Choroid plexus epithelial cell (primary cell): Measurements from ENCODE around the gene CFAP410.

Experiments used
- DNase-seq: peaks from one replicate; pipeline ENCODE4 v3.0.0-alpha.2; 2010; ENCODE audit warnings: low read depth
- H3K4me3 ChIP-seq: 2 replicates; pipeline ENCODE4 v1.5.1; 2011; ENCODE audit warnings: low read depth, mild to moderate bottlenecking, control low read depth, low read length, moderate library complexity
- TF ChIP-seq, protein P1 (sequence below): conservative IDR thresholded peaks from 2 replicates; pipeline ENCODE4 v1.5.1; 2011; ENCODE audit warnings: low read depth, mild to moderate bottlenecking, control low read depth, inconsistent platforms, low read length, moderate library complexity

CFAP410 gene

GRCh38 chr21:44319407-44320065, 19.7 kb downstream of the CFAP410 start:
- TF ChIP-seq, protein P1, sequence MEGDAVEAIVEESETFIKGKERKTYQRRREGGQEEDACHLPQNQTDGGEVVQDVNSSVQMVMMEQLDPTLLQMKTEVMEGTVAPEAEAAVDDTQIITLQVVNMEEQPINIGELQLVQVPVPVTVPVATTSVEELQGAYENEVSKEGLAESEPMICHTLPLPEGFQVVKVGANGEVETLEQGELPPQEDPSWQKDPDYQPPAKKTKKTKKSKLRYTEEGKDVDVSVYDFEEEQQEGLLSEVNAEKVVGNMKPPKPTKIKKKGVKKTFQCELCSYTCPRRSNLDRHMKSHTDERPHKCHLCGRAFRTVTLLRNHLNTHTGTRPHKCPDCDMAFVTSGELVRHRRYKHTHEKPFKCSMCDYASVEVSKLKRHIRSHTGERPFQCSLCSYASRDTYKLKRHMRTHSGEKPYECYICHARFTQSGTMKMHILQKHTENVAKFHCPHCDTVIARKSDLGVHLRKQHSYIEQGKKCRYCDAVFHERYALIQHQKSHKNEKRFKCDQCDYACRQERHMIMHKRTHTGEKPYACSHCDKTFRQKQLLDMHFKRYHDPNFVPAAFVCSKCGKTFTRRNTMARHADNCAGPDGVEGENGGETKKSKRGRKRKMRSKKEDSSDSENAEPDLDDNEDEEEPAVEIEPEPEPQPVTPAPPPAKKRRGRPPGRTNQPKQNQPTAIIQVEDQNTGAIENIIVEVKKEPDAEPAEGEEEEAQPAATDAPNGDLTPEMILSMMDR = no peak
- H3K4me3 ChIP-seq = no peak overlapping the region
- no peak for DNase-seq

DNA sequence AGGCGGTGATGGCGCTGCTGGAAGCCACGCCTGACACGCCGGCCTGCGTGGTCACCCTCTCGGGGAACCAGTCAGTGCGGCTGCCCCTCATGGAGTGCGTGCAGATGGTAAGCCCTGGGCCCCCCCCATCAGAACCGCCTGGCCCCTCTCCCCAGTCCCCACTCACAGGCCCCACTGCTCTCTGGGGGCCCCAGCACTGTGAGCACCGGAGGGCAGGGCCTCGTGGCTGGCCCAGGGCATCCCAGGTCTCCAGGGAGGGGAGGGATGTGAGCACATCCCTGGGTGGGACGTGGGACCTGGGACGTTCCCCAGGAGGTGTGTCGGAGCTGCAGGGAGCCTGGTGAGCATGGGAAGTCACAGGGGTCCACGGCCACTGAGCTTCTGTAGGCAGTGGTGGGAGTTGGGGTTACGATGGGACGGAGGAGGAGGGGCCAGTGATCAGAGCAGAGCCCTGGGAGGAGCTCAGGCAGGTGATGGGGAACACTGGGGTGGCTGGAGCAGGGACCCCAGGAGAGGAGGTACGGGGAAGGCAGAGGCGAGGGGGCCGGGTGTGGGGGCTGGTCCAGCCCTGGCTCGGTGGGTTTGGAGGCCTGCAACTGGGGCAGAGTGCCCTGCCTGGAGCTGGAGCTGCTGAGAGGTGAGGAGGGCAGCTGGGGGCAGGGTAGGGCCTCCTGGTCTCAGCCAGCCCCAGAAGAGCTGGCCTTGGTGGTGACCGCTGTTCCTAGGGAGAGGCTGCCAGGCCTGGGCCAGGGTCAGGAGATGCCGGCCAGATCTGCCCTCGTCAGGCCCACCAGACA, 20.5 kb downstream of the CFAP410 start:
- TF ChIP-seq, protein P1 = no peak
- H3K4me3 ChIP-seq = no peak overlapping the region
- no peak for DNase-seq

DNA sequence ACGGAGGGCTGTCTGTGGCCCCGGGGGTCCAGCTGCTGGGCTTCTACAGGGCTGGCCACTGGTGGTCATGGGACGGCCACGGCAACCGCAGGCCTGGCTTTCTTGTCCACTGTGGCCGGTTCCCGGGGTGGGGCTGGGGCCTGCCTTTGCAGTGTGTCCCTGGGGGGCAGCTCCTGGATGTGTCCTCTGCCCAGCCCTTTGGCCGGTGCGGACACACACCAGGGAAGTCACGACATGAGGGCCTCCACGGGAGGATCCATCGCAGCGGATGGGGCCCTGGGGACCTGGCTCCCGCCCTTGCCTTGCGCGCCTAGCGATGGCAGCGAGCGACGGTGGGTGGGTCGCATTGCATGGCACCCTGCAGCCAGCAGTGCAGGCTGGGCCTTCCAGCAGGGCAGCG, 21.3 kb downstream of the CFAP410 start:
- TF ChIP-seq, protein P1 = no peak
- no peak for DNase-seq
- H3K4me3 ChIP-seq = no peak overlapping the region

DNA sequence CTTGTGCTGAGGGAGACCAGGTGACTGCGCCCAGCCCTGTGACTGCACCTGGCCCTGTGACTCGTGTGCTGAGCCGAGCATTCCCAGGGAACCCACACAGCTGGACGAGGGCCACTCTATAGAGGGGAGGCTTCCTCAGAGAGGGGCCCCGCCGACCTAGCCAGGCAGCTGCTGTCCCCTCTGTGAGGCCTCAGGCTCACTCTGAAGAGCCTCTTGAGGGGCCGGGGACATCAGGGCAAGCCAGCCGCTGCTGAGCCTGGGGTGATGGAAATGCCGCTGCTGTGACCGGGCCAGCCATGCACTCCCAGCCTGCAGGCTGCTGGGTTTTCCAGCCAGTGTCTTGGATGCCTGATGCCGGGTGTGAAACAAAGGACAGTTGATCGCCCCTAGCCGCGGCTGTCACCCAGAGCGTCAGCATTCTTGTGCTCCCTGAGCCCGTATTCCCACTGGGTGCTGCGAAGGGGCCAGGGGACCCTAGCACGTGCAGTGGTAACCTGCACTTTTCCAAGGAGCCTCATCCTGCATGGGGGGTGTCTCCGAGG, 21.9 kb downstream of the CFAP410 start:
- no peak for DNase-seq
- no peak overlapping the region for H3K4me3 ChIP-seq
- TF ChIP-seq, protein P1 = no peak

DNA sequence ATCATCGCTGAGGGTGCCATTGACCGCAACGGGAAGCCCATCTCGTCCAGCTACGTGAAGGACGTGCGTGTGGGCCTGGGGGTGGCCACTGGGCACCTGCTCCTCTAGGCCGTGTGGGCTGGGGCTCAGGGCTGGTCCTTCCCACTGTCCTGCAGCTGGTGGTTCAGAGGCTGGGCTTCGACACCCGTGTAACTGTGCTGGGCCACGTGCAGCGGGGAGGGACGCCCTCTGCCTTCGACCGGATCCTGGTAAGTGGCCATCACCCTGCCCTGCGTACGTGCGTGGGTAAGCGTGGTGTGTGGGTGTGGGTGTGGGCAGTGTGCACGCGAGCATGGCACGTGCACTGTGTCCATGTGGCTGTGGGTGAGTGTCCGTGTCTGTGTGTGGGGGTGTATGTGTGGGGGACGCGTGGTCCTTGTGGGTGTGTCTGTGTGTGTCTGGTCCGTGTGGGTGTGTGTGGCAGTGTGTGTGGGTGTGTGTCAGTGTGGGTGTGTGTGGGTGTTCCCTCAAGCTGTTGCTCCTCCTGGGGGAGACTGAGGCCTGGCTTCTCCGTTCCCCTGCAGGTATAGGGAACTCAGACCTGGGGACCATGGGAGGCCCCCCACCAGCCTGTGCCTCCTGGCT, 22.8 kb downstream of the CFAP410 start:
- TF ChIP-seq, protein P1 = no peak
- no peak for DNase-seq
- no peak overlapping the region for H3K4me3 ChIP-seq

DNA sequence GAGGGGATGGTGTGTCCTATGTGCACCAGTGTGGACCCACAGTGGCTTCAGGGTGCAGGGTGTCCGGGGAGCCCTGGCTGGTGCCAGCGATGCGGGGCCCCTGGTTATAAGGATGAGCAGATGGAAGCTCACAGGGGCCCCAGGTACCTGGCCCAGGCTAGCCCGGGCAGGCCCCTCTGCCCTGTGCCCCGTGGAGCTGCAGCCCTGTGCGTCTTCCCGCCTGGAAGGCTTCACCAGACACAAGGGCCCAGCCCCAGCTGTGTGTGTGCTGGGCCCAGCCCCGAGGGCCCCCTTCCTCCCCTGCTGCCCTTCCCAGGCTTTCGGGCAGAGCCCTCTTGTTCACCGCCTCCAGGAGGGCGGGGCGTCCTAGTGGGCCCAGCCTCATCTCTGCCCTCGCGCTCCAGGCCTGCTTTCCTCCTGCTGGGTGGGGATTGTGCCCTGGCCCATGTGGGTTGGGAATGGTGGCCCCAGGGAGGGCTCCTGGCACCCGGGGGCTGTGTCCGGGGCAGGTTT, 23.4 kb downstream of the CFAP410 start:
- DNase-seq = no peak
- TF ChIP-seq, protein P1 = no peak
- no peak overlapping the region for H3K4me3 ChIP-seq
